ENCODE results near the gene DIAPH3. TPM values are rescaled to one million over a fixed set of nuclear protein-coding genes. Genes with fewer than 3 reads are reported as not detected.

DIAPH3 gene
- total RNA-seq, 1 donor, result 30.7 TPM

GRCh38 chr13:60000081-60000480 is 163.6 kb downstream of the DIAPH3 start:
- no peak for TF ChIP-seq CTCF (IDR thresholded peaks at IDR 0.05; ENCODE audit: insufficient read depth, low read depth, low read length)
- H3K4me3 ChIP-seq (ENCODE audit: low read depth, low read length), result no peak overlapping the region
- peak; percentile 54 for DNase-seq (ENCODE audit: low read depth)

GRCh38 chr13:59997976-59998375 is 165.8 kb downstream of the DIAPH3 start:
- no peak for TF ChIP-seq CTCF (IDR thresholded peaks at IDR 0.05; ENCODE audit: insufficient read depth, low read depth, low read length)
- DNase-seq (ENCODE audit: low read depth), result no peak
- no peak overlapping the region for H3K4me3 ChIP-seq (ENCODE audit: low read depth, low read length)

GRCh38 chr13:59996461-59996980 is 167.2 kb downstream of the DIAPH3 start:
- no peak overlapping the region for H3K4me3 ChIP-seq (ENCODE audit: low read depth, low read length)
- DNase-seq (ENCODE audit: low read depth), result no peak
- TF ChIP-seq CTCF (IDR thresholded peaks at IDR 0.05; ENCODE audit: insufficient read depth, low read depth, low read length), result no peak

GRCh38 chr13:59991395-59991794 is 172.3 kb downstream of the DIAPH3 start:
- no peak for DNase-seq (ENCODE audit: low read depth)
- TF ChIP-seq CTCF (IDR thresholded peaks at IDR 0.05; ENCODE audit: insufficient read depth, low read depth, low read length), result no peak
- no peak overlapping the region for H3K4me3 ChIP-seq (ENCODE audit: low read depth, low read length)

- no peak overlapping the region for H3K4me3 ChIP-seq (ENCODE audit: low read depth, low read length)
- no peak for DNase-seq (ENCODE audit: low read depth)
These were observed 180.9 kb downstream of the DIAPH3 start for GRCh38 chr13:59982631-59983382.

GRCh38 chr13:59979589-59979988 is 184.1 kb downstream of the DIAPH3 start:
- H3K4me3 ChIP-seq (ENCODE audit: low read depth, low read length), result no peak overlapping the region
- TF ChIP-seq CTCF (IDR thresholded peaks at IDR 0.05; ENCODE audit: insufficient read depth, low read depth, low read length), result no peak
- no peak for DNase-seq (ENCODE audit: low read depth)

More at GRCh38 chr13:59982631-59983382, 180.9 kb downstream of the DIAPH3 start:
- TF ChIP-seq CTCF (IDR thresholded peaks at IDR 0.05; ENCODE audit: insufficient read depth, low read depth, low read length), result no peak
